GM18517 (cell line): ENCODE data around the gene HOXC9.

ENCODE experiments used
- ATAC-seq: cut with Tn5 transposase; IDR thresholded peaks from one replicate; pipeline ENCODE4 v1.9.1; 2021; ENCODE audit warnings: mild to moderate bottlenecking, moderate library complexity; ENCODE audit not compliant: unreplicated experiment

Gene HOXC9

GRCh38 chr12:53999559-54000115, 324 bp upstream of the HOXC9 start:
- no peak for ATAC-seq

- ATAC-seq = no peak
Measured at GRCh38 chr12:54001283-54002187, 1.6 kb downstream of the HOXC9 start.

GRCh38 chr12:54002278-54002914, 2.4 kb downstream of the HOXC9 start:
- ATAC-seq = no peak

- ATAC-seq = no peak
Measured at GRCh38 chr12:54002915-54003389, 3.0 kb downstream of the HOXC9 start.

- ATAC-seq = no peak
Measured at GRCh38 chr12:54003625-54004024, 3.7 kb downstream of the HOXC9 start.

- ATAC-seq = no peak
Measured at GRCh38 chr12:54004063-54004840, 4.3 kb downstream of the HOXC9 start.

- ATAC-seq = no peak
Measured at GRCh38 chr12:54004841-54005530, 5.0 kb downstream of the HOXC9 start.

- ATAC-seq = no peak
Measured at GRCh38 chr12:54005531-54005852, 5.5 kb downstream of the HOXC9 start.

- ATAC-seq = no peak
Measured at GRCh38 chr12:54005853-54006558, 6.0 kb downstream of the HOXC9 start.

GRCh38 chr12:54006559-54007220, 6.7 kb downstream of the HOXC9 start:
- no peak for ATAC-seq

GRCh38 chr12:54007538-54008259, 7.7 kb downstream of the HOXC9 start:
- no peak for ATAC-seq

- no peak for ATAC-seq
Measured at GRCh38 chr12:54008260-54008552, 8.2 kb downstream of the HOXC9 start.

GRCh38 chr12:54009171-54010052, 9.5 kb downstream of the HOXC9 start:
- ATAC-seq = no peak

GRCh38 chr12:54010053-54010971, 10.4 kb downstream of the HOXC9 start:
- ATAC-seq = no peak

- ATAC-seq = no peak
Measured at GRCh38 chr12:54010972-54011664, 11.2 kb downstream of the HOXC9 start.
